Renal cortical epithelial cell (primary cell): ENCODE data around the gene FGFR3. TPM values are rescaled to one million over a fixed set of nuclear protein-coding genes. Genes with fewer than 3 reads are reported as not detected.

Experiments used
- DNase-seq: peaks from one replicate; pipeline ENCODE4 v3.0.0-alpha.2; 2011; ENCODE audit warnings: low read depth
- total RNA-seq: library from RNA; depleted of rRNA; stranded (reverse); fragments of >200 nt; gene quantifications from 2 replicates; pipeline ENCODE4 v1.2.3, GENCODE V29; 2014

Gene FGFR3
- total RNA-seq, 1 donor from 2014 or later: 3.7 TPM

DNA sequence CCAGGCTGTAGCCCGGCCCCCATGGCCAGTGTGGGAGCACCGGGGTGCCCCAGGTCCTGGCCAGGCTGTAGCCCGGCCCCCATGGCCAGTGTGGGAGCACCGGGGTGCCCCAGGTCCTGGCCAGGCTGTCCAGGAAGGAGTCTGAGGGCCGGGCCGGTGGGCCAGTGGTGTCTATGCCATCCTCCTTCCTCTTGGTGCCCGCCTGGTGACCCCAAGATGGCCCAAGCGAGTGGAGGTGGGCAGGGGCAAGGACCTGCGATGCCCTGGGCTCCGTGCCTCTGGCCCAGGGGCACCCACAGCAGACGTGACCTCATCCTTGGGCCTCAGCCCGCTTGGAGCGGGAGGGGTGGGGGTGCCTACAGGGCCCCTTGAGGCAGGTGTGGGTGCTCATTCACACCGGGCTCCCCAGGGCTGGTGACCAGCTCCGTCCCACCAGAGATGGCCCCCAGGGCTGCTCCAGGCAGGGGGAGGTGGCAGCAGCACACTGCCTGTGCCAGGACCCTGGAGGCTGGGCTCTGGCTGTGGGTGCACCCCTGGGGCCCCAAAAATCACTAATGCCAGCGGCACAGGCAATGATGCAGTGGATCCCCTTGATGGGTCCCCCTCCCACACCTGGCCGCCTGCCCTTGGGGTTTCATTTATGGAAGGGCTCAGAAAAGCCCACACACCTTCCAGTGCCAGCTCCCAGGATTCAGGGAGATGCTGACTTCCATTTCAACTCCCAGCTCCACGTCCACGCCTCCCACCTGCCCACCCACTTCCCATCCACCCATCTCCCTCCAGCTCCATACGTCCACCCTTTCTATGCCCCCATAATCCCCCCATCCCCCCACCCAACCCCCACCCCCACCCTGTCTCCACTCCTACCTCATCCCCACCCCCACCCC is 36.0 kb upstream of the FGFR3 start:
- no peak for DNase-seq

- DNase-seq: no peak
Observed at GRCh38 chr4:1757836-1758235, 35.3 kb upstream of the FGFR3 start.

DNA sequence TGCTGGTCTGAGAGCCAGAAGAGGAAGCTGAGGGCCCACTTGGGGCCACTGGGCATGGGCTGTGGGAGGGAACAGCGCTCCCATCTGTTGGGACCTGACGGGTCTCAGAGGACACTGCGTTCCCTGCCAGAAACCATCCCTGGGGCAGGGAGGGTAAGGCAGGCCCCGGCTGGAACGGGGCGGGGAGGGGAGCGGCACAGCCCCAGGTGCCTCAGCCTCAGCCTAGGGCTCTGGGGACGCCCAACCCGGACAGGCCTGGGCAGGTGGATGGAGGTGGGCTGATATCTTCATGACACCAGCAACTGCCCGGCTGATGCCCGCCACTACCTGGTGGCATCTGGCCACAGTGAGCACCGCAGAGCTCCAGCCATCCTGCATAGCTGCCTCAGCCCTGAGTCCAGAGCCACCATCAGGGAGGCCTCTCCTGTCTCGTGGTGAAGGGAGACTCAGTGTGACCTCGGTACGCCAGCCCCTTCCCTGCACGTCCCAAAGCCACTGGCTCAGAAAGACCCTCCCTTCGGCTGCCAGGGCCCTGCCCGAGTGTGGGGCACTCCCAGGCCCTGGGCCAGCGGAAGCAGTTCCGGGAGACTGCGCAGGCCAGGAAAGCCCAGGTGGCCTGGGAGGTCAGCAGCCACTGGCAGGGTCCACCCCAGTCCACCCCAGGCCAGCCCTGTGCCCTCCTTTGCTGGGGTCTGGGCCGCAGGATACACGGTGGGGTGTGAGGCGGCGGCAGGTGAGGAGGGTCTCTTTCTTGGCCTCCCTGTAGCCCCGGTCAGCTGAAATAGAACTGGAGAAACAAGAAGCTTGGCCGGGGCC is 34.6 kb upstream of the FGFR3 start:
- DNase-seq: no peak

DNA sequence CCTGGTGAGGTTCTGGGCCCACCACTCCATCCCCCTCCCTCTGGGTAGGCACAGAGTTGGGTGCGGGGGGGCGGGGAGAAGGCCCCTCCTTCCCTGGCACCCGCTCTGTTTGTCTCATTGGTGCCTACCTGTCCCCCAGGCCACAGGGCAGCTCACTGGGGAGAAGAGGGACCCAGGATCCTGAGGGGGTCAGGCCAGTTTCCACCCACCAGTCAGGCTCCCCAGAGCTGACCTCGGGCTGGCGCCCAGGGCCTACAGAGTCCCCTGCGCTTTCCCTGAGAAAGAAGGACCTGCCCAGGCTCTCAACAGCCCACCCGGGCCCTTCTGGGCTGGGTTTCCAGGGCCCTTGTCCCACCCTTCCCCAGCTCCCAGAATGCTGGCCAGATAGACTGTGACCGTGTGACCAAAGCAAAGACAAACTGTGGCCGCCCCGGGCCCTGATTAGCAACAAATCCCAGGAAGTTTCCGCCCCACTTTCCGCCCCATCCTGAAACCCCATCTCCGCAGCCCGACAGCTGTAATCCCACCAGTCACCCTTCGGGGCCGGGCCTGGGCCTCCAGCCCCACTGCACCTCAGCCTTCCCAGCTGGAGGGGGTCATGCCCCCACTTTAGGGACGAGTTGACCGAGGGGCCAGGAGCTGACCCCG is 33.8 kb upstream of the FGFR3 start:
- DNase-seq: no peak

- no peak for DNase-seq
Observed at GRCh38 chr4:1759818-1760223, 33.3 kb upstream of the FGFR3 start.

DNA sequence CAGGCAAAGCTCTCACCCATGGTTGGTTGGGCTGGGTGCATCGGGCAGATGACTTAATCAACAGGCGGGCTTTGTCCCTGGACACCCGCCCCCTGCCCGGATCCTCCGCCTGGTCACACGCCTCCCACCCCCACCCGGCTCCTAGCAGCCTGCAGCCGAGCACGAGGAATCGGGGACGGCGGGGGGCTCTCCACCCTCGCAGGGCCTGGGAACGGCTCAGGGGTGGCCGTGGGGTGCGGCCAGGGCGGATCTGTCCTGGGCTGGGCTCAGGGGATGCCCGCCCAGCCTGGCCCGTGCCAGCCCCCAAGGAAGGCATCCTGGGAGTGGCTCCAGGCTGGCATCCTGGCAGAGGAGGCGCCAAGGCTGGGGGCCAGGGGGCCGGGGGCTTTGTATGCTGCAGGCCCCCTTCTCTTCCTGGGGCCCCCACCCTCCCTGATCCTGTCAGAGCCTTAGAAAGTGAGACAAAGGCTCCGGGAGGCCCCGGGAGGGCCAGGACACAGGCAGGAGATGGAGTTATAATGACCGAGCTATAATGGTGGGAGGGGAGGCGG is 32.5 kb upstream of the FGFR3 start:
- DNase-seq: no peak

DNA sequence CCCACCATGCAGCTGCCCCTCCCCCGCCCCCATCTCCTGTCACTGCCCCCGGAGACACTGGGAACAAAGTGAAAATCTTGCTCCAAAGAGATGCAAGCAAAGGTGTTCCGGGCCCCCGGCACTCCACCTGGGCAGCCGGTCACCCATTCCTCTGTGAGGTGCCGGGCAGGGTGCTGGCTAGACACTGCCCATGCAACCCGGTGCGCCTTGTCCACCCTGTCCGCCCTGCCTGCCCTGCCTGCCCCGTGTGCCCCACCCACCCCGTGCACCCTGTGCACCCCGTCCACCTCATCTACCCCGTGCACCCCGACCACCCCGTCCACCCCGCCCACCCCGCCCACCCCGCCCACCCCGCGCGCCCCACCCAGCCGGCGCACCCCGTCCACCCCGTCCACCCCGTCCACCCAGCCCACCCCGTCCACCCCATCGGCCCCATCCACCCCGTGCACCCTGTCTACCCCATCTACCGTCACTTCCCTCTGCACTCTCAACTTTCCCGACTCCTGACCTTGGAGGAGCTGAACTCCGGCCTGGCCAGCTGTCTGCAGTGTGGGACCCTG is 31.9 kb upstream of the FGFR3 start:
- no peak for DNase-seq

DNA sequence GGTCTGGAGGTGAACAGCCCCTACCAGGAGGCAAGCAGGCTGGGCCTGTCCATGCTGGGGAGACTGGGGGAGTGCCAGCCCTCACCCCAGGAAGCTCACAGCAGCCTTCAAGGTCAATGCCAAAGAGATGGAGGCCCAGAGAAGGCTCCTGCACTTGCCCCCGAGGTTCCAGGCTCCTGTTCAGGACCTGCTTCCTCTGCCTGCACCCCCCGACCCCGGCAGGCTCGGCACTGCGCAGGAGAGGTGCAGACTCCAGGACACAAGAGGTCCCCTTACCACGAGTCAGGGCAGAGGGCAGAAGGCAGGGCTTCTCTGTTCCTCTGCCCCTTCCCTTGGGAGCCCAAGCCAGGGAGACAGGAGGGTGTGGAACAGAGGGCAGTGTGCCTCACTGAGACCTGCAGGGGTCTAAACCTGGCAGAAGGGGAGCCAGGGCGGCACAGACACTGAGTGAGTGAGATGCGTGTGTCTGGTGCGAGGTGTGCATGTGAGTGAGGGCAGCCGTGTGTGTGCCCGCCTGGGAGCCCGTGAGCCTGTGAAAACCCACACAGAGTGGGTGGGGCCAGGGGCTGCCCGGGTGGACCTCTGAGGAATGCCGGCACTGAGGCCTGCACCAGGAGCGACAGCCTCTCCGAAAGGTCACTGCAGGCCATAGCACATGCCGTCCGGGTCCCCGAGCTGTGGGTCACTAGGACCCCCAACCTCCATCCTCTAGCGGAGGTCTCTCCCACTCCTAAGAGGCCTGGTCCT is 30.7 kb upstream of the FGFR3 start:
- no peak for DNase-seq

- DNase-seq: no peak
Observed at GRCh38 chr4:1763070-1763549, 30.0 kb upstream of the FGFR3 start.

DNA sequence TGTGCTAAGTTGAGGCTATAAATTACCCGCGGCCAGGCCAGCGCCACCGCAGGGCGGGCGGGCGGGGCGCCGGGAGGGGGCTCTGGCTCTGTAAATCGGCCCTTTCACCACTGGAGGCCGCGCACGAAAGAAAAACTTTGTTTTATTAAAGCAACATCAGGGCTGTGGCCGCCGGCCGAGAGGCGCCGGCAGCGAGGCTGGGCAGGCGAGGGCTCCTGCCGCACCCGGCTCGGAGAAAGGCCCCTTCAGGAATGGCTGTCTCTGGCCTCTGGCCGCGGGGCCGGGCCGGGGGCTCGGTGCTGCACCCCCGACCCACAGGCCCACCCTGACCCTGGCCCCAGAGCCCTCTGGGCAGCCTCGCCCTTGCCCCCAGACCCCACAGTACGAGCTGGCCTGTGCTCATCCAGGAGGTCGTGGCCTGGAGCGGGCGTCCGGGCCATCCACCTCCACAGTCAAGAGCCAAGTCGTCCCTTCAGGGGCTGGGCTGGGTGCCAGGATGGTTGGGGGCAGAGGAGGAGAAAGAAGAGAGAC is 29.5 kb upstream of the FGFR3 start:
- DNase-seq: no peak

DNA sequence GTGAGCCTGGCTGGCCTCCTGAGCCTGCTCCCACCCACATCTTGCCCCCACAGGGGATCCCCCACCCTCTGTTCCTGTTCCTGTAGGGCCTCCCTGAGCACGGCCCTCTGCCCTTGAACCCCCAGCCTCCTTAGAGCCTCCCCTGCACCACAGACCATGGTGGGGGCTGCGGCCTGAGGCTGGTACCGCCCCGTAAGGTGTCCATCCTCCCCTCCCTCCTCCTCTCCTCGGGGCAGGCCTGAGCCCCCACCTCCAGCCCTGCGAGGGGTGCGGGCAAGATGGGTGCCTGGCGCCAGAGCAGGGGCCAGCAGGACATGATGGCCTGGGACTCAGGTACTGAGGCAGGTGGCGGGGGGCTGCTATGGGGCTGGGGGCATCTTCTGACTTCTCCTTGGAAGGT is 28.4 kb upstream of the FGFR3 start:
- DNase-seq: no peak

GRCh38 chr4:1765409-1766072 is 27.6 kb upstream of the FGFR3 start:
- no peak for DNase-seq

DNA sequence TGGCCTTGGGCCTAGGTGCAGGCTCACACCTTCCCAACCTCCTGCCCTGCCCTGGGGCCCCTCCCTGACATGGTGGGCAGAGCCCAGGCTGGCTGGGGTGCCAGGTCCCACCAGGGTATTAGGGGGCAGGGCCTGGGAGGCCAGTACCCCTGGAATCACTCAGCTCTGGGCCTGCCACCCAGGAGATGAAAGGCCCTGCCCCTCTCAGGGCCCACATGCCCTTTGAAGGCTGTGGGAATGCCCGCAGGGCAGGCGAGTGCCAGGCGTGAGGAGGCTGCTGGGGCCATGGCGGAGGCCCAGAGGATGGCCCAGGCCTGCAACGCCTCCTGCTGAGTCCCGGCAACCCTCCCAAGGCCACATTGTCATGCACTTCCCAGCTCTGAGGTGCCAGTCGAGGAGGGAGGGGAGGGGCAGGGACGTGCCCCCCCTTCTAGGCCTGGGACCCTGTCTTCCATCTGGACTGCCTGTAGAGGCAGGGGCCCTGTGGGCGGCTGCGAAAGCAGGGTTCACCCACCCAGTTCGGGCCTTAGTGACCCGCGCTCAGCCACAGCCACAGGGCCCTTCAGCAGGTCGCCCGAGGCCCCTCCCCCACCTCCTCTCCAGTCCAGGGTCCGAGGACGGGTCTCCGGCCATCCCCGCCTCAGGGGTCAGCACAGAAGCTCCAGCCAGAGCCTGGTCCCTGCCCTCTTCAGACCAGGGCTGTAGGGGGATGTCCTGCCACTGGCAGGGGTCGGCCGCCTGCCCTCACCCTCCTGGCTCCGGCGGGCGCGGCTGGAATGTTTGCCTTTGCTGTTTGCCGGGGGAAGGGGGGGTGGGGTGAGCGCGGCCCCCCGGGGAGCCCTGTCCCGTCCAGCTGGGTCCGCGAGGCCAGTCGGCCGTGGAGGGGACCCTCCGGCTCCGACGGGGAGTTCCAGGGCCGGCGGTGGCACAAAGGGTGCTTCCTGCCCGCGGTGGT is 26.7 kb upstream of the FGFR3 start:
- no peak for DNase-seq

- DNase-seq: no peak
Observed at GRCh38 chr4:1767061-1767769, 25.9 kb upstream of the FGFR3 start.

DNA sequence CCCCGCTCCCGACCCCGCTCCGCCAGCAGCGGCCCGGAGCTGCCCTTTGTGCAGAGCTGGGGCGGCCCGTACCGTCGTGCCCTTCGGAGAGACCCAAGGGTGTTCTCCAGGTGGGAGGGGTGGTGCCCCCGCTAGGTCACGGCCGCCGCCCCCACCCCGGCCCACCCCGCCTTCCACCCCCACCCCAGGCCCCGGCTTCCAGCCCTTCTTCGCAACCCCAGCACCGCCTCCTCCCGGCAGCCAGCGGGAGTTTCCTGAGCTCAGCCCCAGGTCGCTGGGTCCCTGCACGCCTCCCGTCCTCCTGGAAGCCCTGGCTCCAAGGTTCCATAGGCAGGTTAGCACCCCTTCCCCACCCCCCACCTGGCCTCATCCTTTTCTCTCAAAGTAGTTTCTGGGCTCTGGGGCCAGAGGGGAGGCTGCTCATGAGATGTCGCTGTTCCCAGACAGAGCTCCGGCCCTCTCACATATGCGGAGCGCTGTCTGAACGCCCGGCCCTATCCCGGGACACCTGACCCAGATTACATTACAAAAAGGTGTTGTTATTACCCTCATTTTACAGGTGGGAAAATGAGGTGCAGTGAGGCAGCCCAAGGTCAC is 25.2 kb upstream of the FGFR3 start:
- no peak for DNase-seq

DNA sequence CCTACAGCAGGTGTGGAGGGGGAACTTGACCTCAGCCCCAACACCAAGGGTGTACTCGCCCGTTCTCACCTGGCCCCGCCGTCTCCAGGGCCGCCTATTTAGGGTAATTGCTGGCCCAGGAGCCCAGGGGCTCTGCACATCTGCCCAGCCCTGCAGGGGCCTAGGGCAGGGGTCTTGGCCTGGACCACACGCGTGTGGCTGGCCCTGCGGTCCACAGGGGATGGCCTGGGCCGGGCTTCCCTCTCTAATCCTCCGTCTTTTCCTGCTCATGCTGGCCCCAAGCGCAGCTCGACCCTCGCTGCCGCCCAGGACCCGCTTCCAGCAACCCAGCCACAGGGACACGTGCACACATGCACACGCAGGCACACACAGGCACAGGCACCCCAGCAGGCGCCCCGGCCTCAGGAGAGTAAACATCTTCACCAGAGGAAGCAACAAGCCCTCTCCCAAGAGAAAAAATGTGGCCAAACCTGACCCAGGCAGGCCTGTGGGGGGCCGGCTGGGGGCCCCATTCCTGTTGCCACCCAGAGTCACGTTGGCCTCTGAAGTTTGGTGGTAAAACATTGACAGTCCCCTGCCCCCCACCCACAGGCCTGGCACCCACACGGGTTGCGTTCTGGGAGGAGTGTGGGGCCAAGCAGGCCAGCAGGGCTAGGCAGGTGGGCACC is 24.6 kb upstream of the FGFR3 start:
- DNase-seq: no peak

DNA sequence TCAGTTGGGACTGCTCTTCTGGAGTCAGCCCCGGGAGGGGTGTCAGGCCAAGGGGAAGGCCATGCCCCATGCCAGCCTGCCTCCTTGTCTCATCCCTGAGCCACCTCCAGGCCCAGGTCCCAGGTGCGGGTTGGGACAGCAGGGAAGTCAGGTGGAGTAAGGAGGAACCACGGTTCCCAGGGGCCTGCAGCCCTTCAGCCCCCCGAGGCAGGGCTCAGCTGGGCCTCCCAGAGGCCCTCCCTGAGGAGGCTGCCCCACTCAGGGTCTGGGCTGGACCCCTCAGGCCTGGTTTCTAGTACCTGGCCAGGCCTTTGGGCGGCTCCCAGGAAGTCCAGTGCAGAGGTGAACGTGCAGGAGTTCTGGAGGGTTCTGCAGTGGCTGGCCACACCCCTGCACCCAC is 23.4 kb upstream of the FGFR3 start:
- no peak for DNase-seq
